Liver (tissue), 9 donors: ENCODE measurements around the gene EN1. TPM values are rescaled to one million over a fixed set of nuclear protein-coding genes. Genes with fewer than 3 reads are reported as not detected.
A peak's percentile ranks its signal among the peaks of the same experiment; 100 is the strongest.

Experiments
- DNase-seq: peaks from one replicate; pipeline ENCODE4 v3.0.0-alpha.2; 2017; ENCODE audit warnings: low spot score
- H3K27ac ChIP-seq, 2 donors: one replicate each; pipeline ENCODE4 v1.7.0; 2013; ENCODE audit warnings: inconsistent platforms in 2 of 2, low read length in 2 of 2, control low read depth in 1 of 2, low read depth in 1 of 2, mild to moderate bottlenecking in 1 of 2
- H3K27me3 ChIP-seq, 4 donors: one replicate each; pipeline versions ENCODE4 v1.6.1 to v1.7.0; 2013; ENCODE audit warnings: low read length in 3 of 4, inconsistent platforms in 1 of 4, mild to moderate bottlenecking in 1 of 4, moderate library complexity in 1 of 4; ENCODE audit not compliant: control insufficient read depth in 4 of 4, insufficient read depth in 4 of 4
- H3K36me3 ChIP-seq, 4 donors: one replicate each; pipeline versions ENCODE4 v1.6.1 to v1.7.0; 2013; ENCODE audit warnings: low read length in 3 of 4, mild to moderate bottlenecking in 3 of 4, low read depth in 1 of 4, moderate library complexity in 1 of 4; ENCODE audit not compliant: control insufficient read depth in 4 of 4, insufficient read depth in 3 of 4
- H3K4me1 ChIP-seq, 4 donors: one replicate each; pipeline versions ENCODE4 v1.6.1 to v1.7.0; 2013; ENCODE audit warnings: low read length in 3 of 4, mild to moderate bottlenecking in 3 of 4, moderate library complexity in 1 of 4; ENCODE audit not compliant: control insufficient read depth in 4 of 4, insufficient read depth in 4 of 4
- H3K4me3 ChIP-seq, 3 donors: one replicate each; pipeline versions ENCODE4 v1.6.1 to v1.7.0; 2013; ENCODE audit warnings: low read length in 3 of 3, control low read depth in 1 of 3, low read depth in 1 of 3, mild to moderate bottlenecking in 1 of 3
- H3K9ac ChIP-seq, 2 donors: one replicate each; pipeline ENCODE4 v1.7.0; 2013; ENCODE audit warnings: low read length in 2 of 2, mild to moderate bottlenecking in 2 of 2, moderate library complexity in 2 of 2, control low read depth in 1 of 2, low read depth in 1 of 2
- H3K9me3 ChIP-seq, 4 donors: one replicate each; pipeline versions ENCODE4 v1.6.1 to v1.7.0; 2013; ENCODE audit warnings: low read length in 3 of 4; ENCODE audit not compliant: control insufficient read depth in 4 of 4
- CTCF ChIP-seq: fragments of 150-350 bp; IDR thresholded peaks from 2 replicates; pipeline ENCODE4 v1.5.1; 2017; ENCODE audit warnings: improper control_type of control experiment, low read depth, low read length; ENCODE audit not compliant: missing input control
- EGR1 ChIP-seq, 2 donors: IDR thresholded peaks; 2 replicates each; pipeline ENCODE4 v1.6.1; 2016 to 2018; ENCODE audit warnings: antibody characterized with exemption in 2 of 2, low read depth in 2 of 2
- FOXA1 ChIP-seq: IDR thresholded peaks from 2 replicates; pipeline ENCODE4 v1.6.1; 2016; ENCODE audit warnings: antibody characterized with exemption
- FOXA2 ChIP-seq: IDR thresholded peaks from 2 replicates; pipeline ENCODE4 v1.6.1; 2016; ENCODE audit warnings: antibody characterized with exemption
- GABPA ChIP-seq, 2 donors: IDR thresholded peaks in 1 of 2; conservative IDR thresholded peaks in 1 of 2; 2 replicates each; pipeline ENCODE4 v1.6.1; 2016; ENCODE audit warnings: antibody characterized with exemption in 2 of 2, mild to moderate bottlenecking in 1 of 2, moderate library complexity in 1 of 2
- HNF4G ChIP-seq: IDR thresholded peaks from 2 replicates; pipeline ENCODE4 v1.6.1; 2016; ENCODE audit warnings: antibody characterized with exemption
- RAD21 ChIP-seq, 2 donors: IDR thresholded peaks; 2 replicates each; pipeline ENCODE4 v1.6.1; 2016; ENCODE audit warnings: antibody characterized with exemption in 2 of 2, mild to moderate bottlenecking in 2 of 2
- REST ChIP-seq: IDR thresholded peaks from 2 replicates; pipeline ENCODE4 v1.6.1; 2016; ENCODE audit warnings: antibody characterized with exemption, mild to moderate bottlenecking
- RXRA ChIP-seq, 2 donors: IDR thresholded peaks; 2 replicates each; pipeline ENCODE4 v1.6.1; 2017 to 2018; ENCODE audit warnings: antibody characterized with exemption in 2 of 2, mild to moderate bottlenecking in 1 of 2
- SP1 ChIP-seq: IDR thresholded peaks from 2 replicates; pipeline ENCODE4 v1.6.1; 2018; ENCODE audit warnings: antibody characterized with exemption, mild to moderate bottlenecking
- TAF1 ChIP-seq: conservative IDR thresholded peaks from 2 replicates; pipeline ENCODE4 v1.6.1; 2016; ENCODE audit warnings: antibody characterized with exemption, mild to moderate bottlenecking
- YY1 ChIP-seq: IDR thresholded peaks from 2 replicates; pipeline ENCODE4 v1.6.1; 2016; ENCODE audit warnings: antibody characterized with exemption, mild to moderate bottlenecking
- whole genome bisulfite sequencing: extraction: QIAGEN DNeasy Blood & Tissue Kit; methylation state at CpG from one replicate; pipeline ENCODE4 v1.1.7; 2013; 5-methylcytosine and 5-hydroxymethylcytosine counted together
- polyA plus RNA-seq, 2 donors: library from polyadenylated mRNA; stranded (reverse) in 1 of 2; unstranded in 1 of 2; fragments of 200-250 nt in 1 of 2; fragments of >200 nt in 1 of 2; fragmentation: Nextera tagmentation in 1 of 2; extraction: Ambion mirVana in 1 of 2; gene quantifications; one replicate each; pipeline versions ENCODE4 v1.2.1 to v1.2.3, GENCODE V29; 2013 to 2015
- total RNA-seq, 2 donors: library from RNA; depleted of rRNA; stranded (reverse); fragments of >200 nt; gene quantifications; one replicate each; pipeline ENCODE4 v1.2.3, GENCODE V29; 2014
- TF ChIP-seq, protein P1 (sequence below): IDR thresholded peaks from 2 replicates; pipeline ENCODE4 v1.6.1; 2016; ENCODE audit warnings: antibody characterized with exemption
- donor health status: healthy.
- donor health status: healthy.
- donor health status: healthy.
- donor health status: healthy.
- donor health status: healthy.

The EN1 gene
- total and polyA plus RNA-seq, 4 donors = not detected

DNA sequence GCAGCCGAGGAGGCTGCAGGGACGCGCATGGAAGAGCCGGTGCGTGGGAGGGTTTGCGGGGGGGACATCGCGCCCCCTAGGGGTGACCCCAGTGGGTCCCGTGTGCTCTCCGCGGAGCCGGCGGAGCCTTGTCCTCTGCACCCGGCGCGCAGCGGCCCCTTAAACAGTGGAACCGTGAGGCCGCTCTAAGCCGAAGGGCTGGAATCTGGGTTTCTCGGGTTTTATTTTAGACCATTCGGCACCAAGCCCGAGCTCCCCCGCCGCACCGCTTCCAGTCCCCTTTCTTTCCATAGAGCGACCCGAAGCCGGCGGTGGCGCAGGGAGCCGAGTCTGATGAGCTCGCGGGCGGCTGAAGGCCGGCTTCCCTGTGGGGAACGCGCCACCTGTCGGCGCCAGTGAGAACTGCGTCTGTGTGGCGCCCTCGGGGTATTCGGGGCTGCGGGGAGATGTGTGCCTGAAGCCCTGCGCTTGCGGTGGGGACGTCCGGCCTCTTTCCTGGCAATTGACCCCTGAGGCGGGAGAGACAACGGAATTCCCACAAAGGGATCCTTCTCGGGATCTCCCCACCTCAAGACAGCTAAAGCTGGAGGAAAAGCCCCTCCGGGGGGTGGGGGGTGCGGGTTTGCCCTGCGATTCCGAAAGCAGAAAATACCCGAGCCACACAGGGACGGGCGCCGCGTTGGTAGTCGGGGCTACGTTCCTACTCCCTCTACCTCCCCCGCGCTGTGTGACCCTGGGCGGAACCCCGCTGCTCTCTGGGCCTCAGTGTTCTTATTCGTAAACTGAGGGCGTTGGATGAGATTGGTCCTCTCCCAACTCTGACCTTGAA lies 8.2 kb upstream of the EN1 start:
- no peak overlapping the region for H3K27ac ChIP-seq
- TF ChIP-seq TAF1 (no peak), FOXA1 (no peak), HNF4G (no peak), FOXA2 (no peak), RAD21 (IDR thresholded peaks at IDR 0.05) (peak; percentile 90 to 94), CTCF (peak; percentile 91), EGR1 (IDR thresholded peaks at IDR 0.05; ENCODE audit: low read depth in 2 of 2) (peak in 1 of 2 donors; percentile 63), RXRA (IDR thresholded peaks at IDR 0.05) (no peak), SP1 (no peak), GABPA (IDR thresholded peaks at IDR 0.05 in 1 of 2, conservative IDR thresholded peaks at IDR 0.05 in 1 of 2) (no peak)
- TF ChIP-seq, protein P1, sequence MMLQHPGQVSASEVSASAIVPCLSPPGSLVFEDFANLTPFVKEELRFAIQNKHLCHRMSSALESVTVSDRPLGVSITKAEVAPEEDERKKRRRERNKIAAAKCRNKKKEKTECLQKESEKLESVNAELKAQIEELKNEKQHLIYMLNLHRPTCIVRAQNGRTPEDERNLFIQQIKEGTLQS = no peak
- no peak overlapping the region for H3K9ac ChIP-seq
- no peaks in the 10 kb centered on the region for H3K9me3 ChIP-seq
- peaks cover 7 to 34% (median 15%) of the 10 kb centered on the region in 4 donors for H3K4me1 ChIP-seq
- H3K27me3 ChIP-seq = peaks cover 5 to 22% (median 21%) of the 10 kb centered on the region in 4 donors
- peak overlapping the region in 2 of 3 donors; percentile 26 to 42 for H3K4me3 ChIP-seq
- peak; percentile 82 for DNase-seq
- WGBS = 2% methylated on average over 69 of the region's 69 CpGs
- H3K36me3 ChIP-seq = no peaks in the 10 kb centered on the region

DNA sequence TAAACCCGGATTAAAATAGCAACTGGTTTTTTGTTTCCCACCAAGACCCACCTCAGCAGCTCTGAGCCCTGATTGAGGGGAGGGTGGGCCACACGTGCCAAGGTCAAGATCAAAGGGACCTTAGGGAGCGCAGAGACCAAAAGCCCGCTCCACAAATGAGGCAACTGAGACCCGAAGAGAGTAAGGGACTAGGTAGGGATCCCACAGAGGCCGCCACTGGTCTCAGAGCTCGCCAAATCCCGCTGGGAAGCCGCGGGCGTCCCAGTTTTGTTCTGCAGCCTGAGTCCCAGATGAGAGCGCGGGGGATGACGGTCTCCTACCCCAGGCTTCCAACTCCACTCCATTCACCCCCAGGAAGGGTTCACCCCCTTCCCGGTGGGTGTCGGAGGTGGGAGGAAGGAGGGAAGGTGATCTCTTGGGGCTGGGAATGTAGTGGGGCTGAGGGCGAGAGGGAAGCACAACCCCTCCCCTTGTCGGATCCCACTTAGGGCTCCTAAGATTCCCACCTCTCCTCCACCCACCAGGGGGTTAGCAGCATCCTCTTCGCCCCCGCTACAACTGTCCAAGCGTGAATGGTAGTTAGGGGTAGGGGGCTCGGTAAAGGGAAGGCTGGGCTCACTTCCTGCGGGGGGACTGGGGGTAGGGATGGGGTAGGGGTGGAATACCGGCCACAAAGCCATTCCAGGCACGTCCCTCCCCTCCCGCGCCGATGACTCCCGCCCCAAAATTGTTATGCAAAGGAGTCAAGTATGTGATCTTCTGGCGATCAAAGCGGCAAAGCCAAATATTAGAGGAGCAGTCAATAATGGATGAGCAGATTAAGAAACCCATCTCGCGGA lies 7.3 kb upstream of the EN1 start:
- TF ChIP-seq HNF4G (no peak), YY1 (no peak), GABPA (IDR thresholded peaks at IDR 0.05 in 1 of 2, conservative IDR thresholded peaks at IDR 0.05 in 1 of 2) (no peak)
- H3K9me3 ChIP-seq = no peaks in the 10 kb centered on the region
- H3K4me1 ChIP-seq = peaks cover 7 to 34% (median 15%) of the 10 kb centered on the region in 4 donors
- H3K27ac ChIP-seq = no peak overlapping the region
- WGBS = 7% methylated on average over 33 of the region's 33 CpGs
- no peak overlapping the region for H3K9ac ChIP-seq
- DNase-seq = no peak
- no peaks in the 10 kb centered on the region for H3K36me3 ChIP-seq
- peaks cover 11 to 24% (median 20%) of the 10 kb centered on the region in 4 donors for H3K27me3 ChIP-seq
- peak overlapping the region in 1 of 3 donors; percentile 42 for H3K4me3 ChIP-seq

- 6% methylated on average over 42 of the region's 42 CpGs for WGBS
- no peak for DNase-seq
- Histone ChIP-seq H3K4me1 (peaks cover 7 to 34% (median 12%) of the 10 kb centered on the region in 4 donors), H3K27ac (no peak overlapping the region), H3K9ac (no peak overlapping the region), H3K27me3 (peaks cover 11 to 26% (median 25%) of the 10 kb centered on the region in 4 donors), H3K36me3 (no peaks in the 10 kb centered on the region), H3K4me3 (no peak overlapping the region), H3K9me3 (no peaks in the 10 kb centered on the region)
- TF ChIP-seq SP1 = no peak
- no peak for TF ChIP-seq REST
- TF ChIP-seq FOXA1 = no peak
Measured at GRCh38 chr2:118853651-118854291, 6.3 kb upstream of the EN1 start.
